GM23338 (cell line): ENCODE results near the gene QRFPR. TPM values are rescaled to one million over a fixed set of nuclear protein-coding genes. Genes with fewer than 3 reads are reported as not detected.

Experiments used
- ATAC-seq: fragments of 200-7000 bp; cut with Tn5 transposase; 3 replicates; pipeline ENCODE4 v1.9.1; 2020
- DNase-seq: peaks from one replicate; pipeline ENCODE4 v3.0.0-alpha.2; 2015; ENCODE audit warnings: low spot score
- H2AFZ ChIP-seq: fragments of 200-600 bp; sonication (generic); 2 replicates; pipeline ENCODE4 v1.8.0; 2016; ENCODE audit warnings: antibody characterized with exemption, mild to moderate bottlenecking, moderate library complexity
- H3F3A ChIP-seq: fragments of 200-600 bp; sonication (generic); replicated peaks from 2 replicates; pipeline ENCODE4 v1.8.0; 2017; ENCODE audit warnings: antibody characterized with exemption, mixed run types, low read depth
- H3K27ac ChIP-seq: fragments of 200-600 bp; sonication (generic); 2 replicates; pipeline ENCODE4 v1.6.1; 2016; ENCODE audit warnings: low read depth
- H3K27me3 ChIP-seq: fragments of 200-600 bp; sonication (generic); 2 replicates; pipeline ENCODE4 v1.8.0; 2016; ENCODE audit warnings: mild to moderate bottlenecking, mixed run types, moderate library complexity; ENCODE audit not compliant: insufficient read depth
- H3K36me3 ChIP-seq: fragments of 200-600 bp; sonication (generic); 2 replicates; pipeline ENCODE4 v1.8.0; 2016; ENCODE audit warnings: mild to moderate bottlenecking; ENCODE audit not compliant: insufficient read depth
- H3K4me1 ChIP-seq: fragments of 200-600 bp; sonication (generic); 2 replicates; pipeline ENCODE4 v1.8.0; 2016; ENCODE audit warnings: mild to moderate bottlenecking, moderate library complexity; ENCODE audit not compliant: insufficient read depth
- H3K4me2 ChIP-seq: fragments of 200-600 bp; sonication (generic); 2 replicates; pipeline ENCODE4 v1.7.1; 2017; ENCODE audit warnings: mixed run types
- H3K4me3 ChIP-seq: fragments of 200-600 bp; sonication (generic); 2 replicates; pipeline ENCODE4 v1.6.1; 2016; ENCODE audit warnings: mixed run types
- H3K79me2 ChIP-seq: fragments of 200-600 bp; sonication (generic); replicated peaks from 2 replicates; pipeline ENCODE4 v1.8.0; 2017; ENCODE audit warnings: mild to moderate bottlenecking; ENCODE audit not compliant: insufficient read depth
- H3K9me2 ChIP-seq: fragments of 200-600 bp; sonication (generic); 2 replicates; pipeline ENCODE4 v1.8.0; 2017; ENCODE audit not compliant: insufficient read depth
- H4K20me1 ChIP-seq: fragments of 200-600 bp; sonication (generic); replicated peaks from 2 replicates; pipeline ENCODE4 v1.8.0; 2017; ENCODE audit warnings: mild to moderate bottlenecking; ENCODE audit not compliant: insufficient read depth
- H3K27ac Mint-ChIP-seq: 2 replicates; pipeline ENCODE4 v1.8.0; 2020; ENCODE audit warnings: inconsistent platforms, mild to moderate bottlenecking, moderate library complexity, mixed read lengths
- H3K27me3 Mint-ChIP-seq: 3 replicates; pipeline ENCODE4 v1.8.0; 2022; ENCODE audit warnings: low read depth, mild to moderate bottlenecking, moderate library complexity, mixed read lengths, inconsistent platforms; ENCODE audit not compliant: insufficient read depth, poor library complexity
- H3K36me3 Mint-ChIP-seq: 3 replicates; pipeline ENCODE4 v1.8.0; 2021; ENCODE audit warnings: low read depth, mild to moderate bottlenecking, inconsistent platforms, moderate library complexity, mixed read lengths
- H3K4me1 Mint-ChIP-seq: 3 replicates; pipeline ENCODE4 v1.8.0; 2020; ENCODE audit warnings: mild to moderate bottlenecking, inconsistent platforms, mixed read lengths
- H3K4me3 Mint-ChIP-seq: 3 replicates; pipeline ENCODE4 v1.8.0; 2021; ENCODE audit warnings: moderate library complexity, mild to moderate bottlenecking, inconsistent platforms, mixed read lengths
- H3K9me3 Mint-ChIP-seq: 3 replicates; pipeline ENCODE4 v1.8.0; 2020; ENCODE audit warnings: moderate library complexity, mild to moderate bottlenecking, inconsistent platforms, mixed read lengths
- CTCF ChIP-seq, 2 experiments: fragments of 200-600 bp in 1 of 2; sonication (generic) in 1 of 2; conservative IDR thresholded peaks; 2 replicates each; pipeline versions ENCODE4 v1.5.1 to v1.6.1; 2016 to 2017; ENCODE audit warnings: antibody characterized with exemption in 2 of 2, low read depth in 2 of 2, mild to moderate bottlenecking in 2 of 2, moderate library complexity in 1 of 2
- ETS1 ChIP-seq: IDR thresholded peaks from 2 replicates; pipeline ENCODE4 v1.6.1; 2016; ENCODE audit warnings: antibody characterized with exemption
- EZH2phosphoT487 ChIP-seq: fragments of 200-600 bp; sonication (generic); IDR thresholded peaks from one replicate; pipeline ENCODE4 v1.8.1; 2018; ENCODE audit warnings: antibody characterized with exemption; ENCODE audit not compliant: unreplicated experiment
- NANOG ChIP-seq: IDR thresholded peaks from 2 replicates; pipeline ENCODE4 v1.6.1; 2016; ENCODE audit warnings: antibody characterized with exemption, borderline replicate concordance
- polyA plus RNA-seq: library from polyadenylated mRNA; unstranded; fragments of >200 nt; fragmentation: Nextera tagmentation; extraction: Ambion mirVana; gene quantifications from 2 replicates; pipeline ENCODE4 v1.2.1, GENCODE V29; 2016
- total RNA-seq: library from RNA; depleted of rRNA; stranded (reverse); fragments of >200 nt; shearing (Covaris generic); gene quantifications from 2 replicates; pipeline ENCODE4 v1.2.3, GENCODE V29; 2014
- TF ChIP-seq, protein P1 (sequence below): IDR thresholded peaks from one replicate; pipeline ENCODE4 v1.6.1; 2018; ENCODE audit warnings: antibody characterized with exemption; ENCODE audit not compliant: unreplicated experiment

Gene QRFPR
- total and polyA plus RNA-seq, 2 experiments from 2014 or later: 0.27 to 1.3 TPM

GRCh38 chr4:121397434-121397833 is 16.6 kb upstream of the QRFPR start:
- Mint-ChIP-seq H3K27me3 (no peaks in the 10 kb centered on the region), H3K4me3 (no peak overlapping the region)
- no peaks in the 10 kb centered on the region for H3F3A ChIP-seq

DNA sequence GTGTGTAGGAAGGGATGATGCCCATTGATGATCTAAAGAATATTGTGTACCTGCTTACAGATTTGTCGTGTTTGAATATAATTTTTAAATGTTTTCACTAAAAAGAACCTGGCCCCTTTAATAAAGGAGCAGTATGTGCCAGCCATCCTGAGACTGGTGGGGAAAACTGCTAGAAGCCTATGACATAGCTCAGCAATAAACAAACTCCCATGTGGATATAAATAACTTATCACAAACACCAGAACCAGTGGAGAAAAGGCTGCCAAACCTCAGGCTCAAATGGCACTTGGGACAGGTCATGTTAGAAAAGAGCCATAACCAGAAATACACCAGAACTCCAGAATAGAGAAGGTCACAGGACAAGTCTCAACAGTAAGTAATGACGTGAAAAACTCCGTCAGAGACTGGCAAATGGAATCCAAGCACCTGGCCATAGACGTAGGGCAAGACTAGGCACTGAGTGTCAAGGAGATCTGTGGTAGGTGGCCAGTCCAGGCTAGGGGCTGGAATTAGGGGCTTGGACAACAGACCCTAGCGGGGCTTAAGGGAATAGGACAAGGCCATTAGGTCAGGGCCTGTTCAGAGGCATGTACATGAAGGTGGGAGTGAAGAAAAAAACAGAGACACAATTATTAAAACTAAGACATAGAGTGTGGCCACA is 11.7 kb upstream of the QRFPR start:
- H3K4me1 ChIP-seq: no peaks in the 10 kb centered on the region
- H3K79me2 ChIP-seq: no peaks in the 10 kb centered on the region
- H3K36me3 Mint-ChIP-seq: no peaks in the 10 kb centered on the region; the same call in 2 of the 3 replicates
- H3K36me3 ChIP-seq: no peaks in the 10 kb centered on the region
- DNase-seq (no peak), ATAC-seq (no peak)
- H3K4me2 ChIP-seq: no peak overlapping the region
- H3K27me3 Mint-ChIP-seq: no peaks in the 10 kb centered on the region
- peaks cover 10% of the 10 kb centered on the region for H3K9me3 Mint-ChIP-seq
- no peak overlapping the region for H3K4me3 ChIP-seq
- no peak overlapping the region for H3K4me3 Mint-ChIP-seq
- no peak overlapping the region for H3K27ac ChIP-seq
- no peaks in the 10 kb centered on the region for H3K4me1 Mint-ChIP-seq
- H3K27ac Mint-ChIP-seq: no peak overlapping the region
- no peaks in the 10 kb centered on the region for H3K9me2 ChIP-seq
- no peak overlapping the region for H2AFZ ChIP-seq
- no peak for TF ChIP-seq CTCF (conservative IDR thresholded peaks at IDR 0.05; ENCODE audit: low read depth in 2 of 2)
- TF ChIP-seq NANOG: no peak
- no peak for TF ChIP-seq ETS1
- TF ChIP-seq, protein P1, sequence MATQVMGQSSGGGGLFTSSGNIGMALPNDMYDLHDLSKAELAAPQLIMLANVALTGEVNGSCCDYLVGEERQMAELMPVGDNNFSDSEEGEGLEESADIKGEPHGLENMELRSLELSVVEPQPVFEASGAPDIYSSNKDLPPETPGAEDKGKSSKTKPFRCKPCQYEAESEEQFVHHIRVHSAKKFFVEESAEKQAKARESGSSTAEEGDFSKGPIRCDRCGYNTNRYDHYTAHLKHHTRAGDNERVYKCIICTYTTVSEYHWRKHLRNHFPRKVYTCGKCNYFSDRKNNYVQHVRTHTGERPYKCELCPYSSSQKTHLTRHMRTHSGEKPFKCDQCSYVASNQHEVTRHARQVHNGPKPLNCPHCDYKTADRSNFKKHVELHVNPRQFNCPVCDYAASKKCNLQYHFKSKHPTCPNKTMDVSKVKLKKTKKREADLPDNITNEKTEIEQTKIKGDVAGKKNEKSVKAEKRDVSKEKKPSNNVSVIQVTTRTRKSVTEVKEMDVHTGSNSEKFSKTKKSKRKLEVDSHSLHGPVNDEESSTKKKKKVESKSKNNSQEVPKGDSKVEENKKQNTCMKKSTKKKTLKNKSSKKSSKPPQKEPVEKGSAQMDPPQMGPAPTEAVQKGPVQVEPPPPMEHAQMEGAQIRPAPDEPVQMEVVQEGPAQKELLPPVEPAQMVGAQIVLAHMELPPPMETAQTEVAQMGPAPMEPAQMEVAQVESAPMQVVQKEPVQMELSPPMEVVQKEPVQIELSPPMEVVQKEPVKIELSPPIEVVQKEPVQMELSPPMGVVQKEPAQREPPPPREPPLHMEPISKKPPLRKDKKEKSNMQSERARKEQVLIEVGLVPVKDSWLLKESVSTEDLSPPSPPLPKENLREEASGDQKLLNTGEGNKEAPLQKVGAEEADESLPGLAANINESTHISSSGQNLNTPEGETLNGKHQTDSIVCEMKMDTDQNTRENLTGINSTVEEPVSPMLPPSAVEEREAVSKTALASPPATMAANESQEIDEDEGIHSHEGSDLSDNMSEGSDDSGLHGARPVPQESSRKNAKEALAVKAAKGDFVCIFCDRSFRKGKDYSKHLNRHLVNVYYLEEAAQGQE: no peak
- no peak for TF ChIP-seq EZH2phosphoT487
- H4K20me1 ChIP-seq: no peaks in the 10 kb centered on the region
- no peaks in the 10 kb centered on the region for H3F3A ChIP-seq
- H3K27me3 ChIP-seq: no peaks in the 10 kb centered on the region

More at GRCh38 chr4:121397434-121397833, 16.6 kb upstream of the QRFPR start:
- no peak overlapping the region for H3K4me3 ChIP-seq
- H3K27ac ChIP-seq: no peak overlapping the region
- H3K36me3 ChIP-seq: no peaks in the 10 kb centered on the region
- no peaks in the 10 kb centered on the region for H3K4me1 ChIP-seq
- H2AFZ ChIP-seq: no peak overlapping the region
- H4K20me1 ChIP-seq: no peaks in the 10 kb centered on the region
- Mint-ChIP-seq H3K9me3 (no peaks in the 10 kb centered on the region), H3K4me1 (no peaks in the 10 kb centered on the region), H3K36me3 (no peaks in the 10 kb centered on the region), H3K27ac (no peak overlapping the region)
- H3K27me3 ChIP-seq: no peaks in the 10 kb centered on the region
- H3K79me2 ChIP-seq: no peaks in the 10 kb centered on the region
- no peaks in the 10 kb centered on the region for H3K9me2 ChIP-seq
- no peak for TF ChIP-seq ETS1
- DNase-seq (no peak), ATAC-seq (no peak)
- no peak overlapping the region for H3K4me2 ChIP-seq
